ENCODE measurements around the gene PRKN.
A peak's percentile ranks its signal among the peaks of the same experiment; 100 is the strongest.

The PRKN gene

DNA sequence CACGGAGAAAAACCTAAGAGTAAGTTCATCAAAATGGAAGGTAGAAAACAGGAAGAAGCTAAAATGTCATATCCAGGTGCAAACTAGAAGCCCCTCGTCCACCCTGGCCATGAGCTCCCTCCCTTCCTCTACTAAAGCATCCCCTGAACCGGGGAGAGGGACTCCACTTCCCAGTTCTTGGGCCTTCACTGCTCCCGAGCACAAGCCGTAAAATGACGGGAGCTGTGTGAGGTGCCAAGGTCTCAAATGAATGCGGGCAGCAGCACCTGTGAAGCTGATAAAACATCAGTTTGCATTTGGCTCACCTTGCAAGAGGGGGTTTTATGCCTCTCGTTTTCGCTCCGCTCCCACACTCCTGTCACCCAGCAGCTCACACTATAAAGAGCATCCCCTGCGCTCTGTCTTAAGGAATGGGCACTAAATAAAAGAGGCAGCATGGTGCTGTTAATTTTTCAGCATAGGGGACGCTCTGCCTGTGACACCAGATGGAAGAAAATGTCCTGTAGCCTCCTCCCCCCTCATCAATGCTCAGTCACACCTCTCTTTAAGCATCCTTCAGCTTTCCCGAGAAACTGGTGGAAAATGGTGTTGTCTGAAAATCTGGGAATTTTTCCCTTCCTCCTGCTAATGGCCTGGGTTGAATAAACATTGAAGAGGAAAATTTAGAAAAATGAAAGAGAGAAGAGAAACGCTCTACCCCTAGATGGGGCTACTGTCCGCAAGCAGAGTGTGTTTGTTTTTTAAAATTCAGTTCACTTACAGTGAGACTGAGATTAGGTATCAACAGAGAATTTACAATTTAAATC lies 890.7 kb downstream of the PRKN start:
- ChIA-PET CTCF (interaction anchor here (0.5 to 2.0 kb wide), 11 partner anchors 35 to 443 kb away, joined by 3 to 4 read pairs (median 3); no protein-coding TSS in a partner anchor), POLR2A (no interaction called here)
- no peaks in the 10 kb centered on the region for H3K36me3 ChIP-seq (ENCODE audit: control insufficient read depth in 2 of 2, insufficient read depth in 1 of 2, low read length in 2 of 2)
- H3K4me3 ChIP-seq (ENCODE audit: low read depth, low read length), result no peak overlapping the region
- no peak for TF ChIP-seq ZNF311 (tag by site-specific recombination; IDR thresholded peaks at IDR 0.05; ENCODE audit: borderline replicate concordance)
- no peak for TF ChIP-seq ZNF335 (tag by site-specific recombination; conservative IDR thresholded peaks at IDR 0.05)
- 0 out of 2 replicates have a peak, but pooled peaks have one; percentile 21 for TF ChIP-seq IKZF3 (tag by site-specific recombination; IDR thresholded peaks at IDR 0.05)
- TF ChIP-seq ZNF121 (tag by site-specific recombination; IDR thresholded peaks at IDR 0.05), result no peak
- TF ChIP-seq ZIC2 (tag by site-specific recombination; IDR thresholded peaks at IDR 0.05), result no peak
- TF ChIP-seq, protein P1, sequence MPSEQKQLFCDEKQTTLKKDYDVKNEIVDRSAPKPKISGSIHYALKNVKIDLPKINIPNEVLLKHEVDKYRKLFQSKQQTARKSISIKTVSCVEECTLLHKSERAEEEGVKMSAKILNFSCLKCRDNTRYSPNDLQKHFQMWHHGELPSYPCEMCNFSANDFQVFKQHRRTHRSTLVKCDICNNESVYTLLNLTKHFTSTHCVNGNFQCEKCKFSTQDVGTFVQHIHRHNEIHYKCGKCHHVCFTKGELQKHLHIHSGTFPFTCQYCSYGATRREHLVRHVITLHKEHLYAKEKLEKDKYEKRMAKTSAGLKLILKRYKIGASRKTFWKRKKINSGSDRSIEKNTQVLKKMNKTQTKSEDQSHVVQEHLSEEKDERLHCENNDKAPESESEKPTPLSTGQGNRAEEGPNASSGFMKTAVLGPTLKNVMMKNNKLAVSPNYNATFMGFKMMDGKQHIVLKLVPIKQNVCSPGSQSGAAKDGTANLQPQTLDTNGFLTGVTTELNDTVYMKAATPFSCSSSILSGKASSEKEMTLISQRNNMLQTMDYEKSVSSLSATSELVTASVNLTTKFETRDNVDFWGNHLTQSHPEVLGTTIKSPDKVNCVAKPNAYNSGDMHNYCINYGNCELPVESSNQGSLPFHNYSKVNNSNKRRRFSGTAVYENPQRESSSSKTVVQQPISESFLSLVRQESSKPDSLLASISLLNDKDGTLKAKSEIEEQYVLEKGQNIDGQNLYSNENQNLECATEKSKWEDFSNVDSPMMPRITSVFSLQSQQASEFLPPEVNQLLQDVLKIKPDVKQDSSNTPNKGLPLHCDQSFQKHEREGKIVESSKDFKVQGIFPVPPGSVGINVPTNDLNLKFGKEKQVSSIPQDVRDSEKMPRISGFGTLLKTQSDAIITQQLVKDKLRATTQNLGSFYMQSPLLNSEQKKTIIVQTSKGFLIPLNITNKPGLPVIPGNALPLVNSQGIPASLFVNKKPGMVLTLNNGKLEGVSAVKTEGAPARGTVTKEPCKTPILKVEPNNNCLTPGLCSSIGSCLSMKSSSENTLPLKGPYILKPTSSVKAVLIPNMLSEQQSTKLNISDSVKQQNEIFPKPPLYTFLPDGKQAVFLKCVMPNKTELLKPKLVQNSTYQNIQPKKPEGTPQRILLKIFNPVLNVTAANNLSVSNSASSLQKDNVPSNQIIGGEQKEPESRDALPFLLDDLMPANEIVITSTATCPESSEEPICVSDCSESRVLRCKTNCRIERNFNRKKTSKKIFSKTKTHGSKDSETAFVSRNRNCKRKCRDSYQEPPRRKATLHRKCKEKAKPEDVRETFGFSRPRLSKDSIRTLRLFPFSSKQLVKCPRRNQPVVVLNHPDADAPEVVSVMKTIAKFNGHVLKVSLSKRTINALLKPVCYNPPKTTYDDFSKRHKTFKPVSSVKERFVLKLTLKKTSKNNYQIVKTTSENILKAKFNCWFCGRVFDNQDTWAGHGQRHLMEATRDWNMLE (tag by site-specific recombination; conservative IDR thresholded peaks at IDR 0.05; ENCODE audit: low read depth), result no peak
- TF ChIP-seq ZNF654 (tag by site-specific recombination; IDR thresholded peaks at IDR 0.05; ENCODE audit: low read depth), result peak; percentile 53
- TF ChIP-seq ZNF558 (tag by site-specific recombination; IDR thresholded peaks at IDR 0.05), result no peak
- TF ChIP-seq ZNF747 (tag by site-specific recombination; IDR thresholded peaks at IDR 0.05), result no peak
- TF ChIP-seq SETDB1 (IDR thresholded peaks at IDR 0.05; ENCODE audit: insufficient read length, low read length), result no peak
- TF ChIP-seq ZNF561 (tag by site-specific recombination; IDR thresholded peaks at IDR 0.05; ENCODE audit: borderline replicate concordance), result no peak
- TF ChIP-seq ZBTB48 (tag by site-specific recombination; IDR thresholded peaks at IDR 0.05), result no peak
- TF ChIP-seq ZNF16 (tag by site-specific recombination; IDR thresholded peaks at IDR 0.05; ENCODE audit: low read depth), result no peak
- no peak for TF ChIP-seq ZSCAN16 (tag by site-specific recombination; IDR thresholded peaks at IDR 0.05)
- TF ChIP-seq TRIM28 (IDR thresholded peaks at IDR 0.05; ENCODE audit: borderline replicate concordance, low read length), result 0 out of 2 replicates have a peak, but pooled peaks have one; percentile 23
- TF ChIP-seq, protein P2, sequence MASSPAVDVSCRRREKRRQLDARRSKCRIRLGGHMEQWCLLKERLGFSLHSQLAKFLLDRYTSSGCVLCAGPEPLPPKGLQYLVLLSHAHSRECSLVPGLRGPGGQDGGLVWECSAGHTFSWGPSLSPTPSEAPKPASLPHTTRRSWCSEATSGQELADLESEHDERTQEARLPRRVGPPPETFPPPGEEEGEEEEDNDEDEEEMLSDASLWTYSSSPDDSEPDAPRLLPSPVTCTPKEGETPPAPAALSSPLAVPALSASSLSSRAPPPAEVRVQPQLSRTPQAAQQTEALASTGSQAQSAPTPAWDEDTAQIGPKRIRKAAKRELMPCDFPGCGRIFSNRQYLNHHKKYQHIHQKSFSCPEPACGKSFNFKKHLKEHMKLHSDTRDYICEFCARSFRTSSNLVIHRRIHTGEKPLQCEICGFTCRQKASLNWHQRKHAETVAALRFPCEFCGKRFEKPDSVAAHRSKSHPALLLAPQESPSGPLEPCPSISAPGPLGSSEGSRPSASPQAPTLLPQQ (tag by site-specific recombination; IDR thresholded peaks at IDR 0.05), result no peak
- H3K4me1 ChIP-seq (ENCODE audit: control insufficient read depth, insufficient read depth, low read length), result no peaks in the 10 kb centered on the region
- H3K9me3 ChIP-seq (ENCODE audit: control insufficient read depth, insufficient read depth, low read depth, low read length), result no peaks in the 10 kb centered on the region
- no peak overlapping the region for H3K27ac ChIP-seq (ENCODE audit: extremely low read depth, low read depth, low read length)

DNA sequence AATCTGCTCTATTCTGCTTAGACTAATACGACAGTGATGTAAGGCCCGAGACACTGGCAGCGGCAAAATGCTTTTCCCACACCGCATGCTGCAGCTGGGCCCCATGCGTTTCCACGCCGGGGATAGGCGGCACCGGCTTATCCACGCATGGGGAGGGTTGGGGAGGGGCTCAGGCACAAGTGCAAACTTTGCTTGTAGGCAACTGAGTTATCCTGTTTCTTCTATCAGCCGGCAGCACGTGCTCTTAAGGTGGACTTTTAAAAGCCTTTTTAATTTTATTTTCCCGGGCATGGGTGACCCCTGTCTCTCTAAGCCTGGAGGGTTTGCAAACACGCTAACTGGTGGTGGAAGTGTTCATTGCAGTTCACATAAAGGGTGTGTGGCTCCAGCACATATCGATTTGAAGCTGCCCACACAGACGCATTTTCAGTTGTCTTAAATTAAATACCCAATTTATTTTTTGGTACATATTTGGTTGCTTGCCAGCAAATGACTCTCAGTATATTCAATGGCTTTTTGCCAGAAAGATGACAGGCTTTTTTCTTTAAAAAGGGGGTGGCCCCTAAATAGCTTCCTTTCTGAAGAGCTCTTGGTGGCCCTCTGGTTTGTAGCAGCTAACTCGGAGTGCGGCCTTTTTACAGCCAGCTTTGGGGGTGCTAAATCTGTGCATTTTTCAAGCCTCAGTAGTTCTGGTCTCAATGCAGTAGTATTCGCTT lies 891.9 kb downstream of the PRKN start:
- ChIA-PET POLR2A (no interaction called here), CTCF (interaction anchor here (0.6 to 1.4 kb wide), 3 partner anchors 278 to 444 kb away, joined by 3 to 4 read pairs (median 3); no protein-coding TSS in a partner anchor)
- Histone ChIP-seq H3K9me3 (ENCODE audit: control insufficient read depth, insufficient read depth, low read depth, low read length) (no peaks in the 10 kb centered on the region), H3K36me3 (ENCODE audit: control insufficient read depth in 2 of 2, insufficient read depth in 1 of 2, low read length in 2 of 2) (no peaks in the 10 kb centered on the region), H3K4me1 (ENCODE audit: control insufficient read depth, insufficient read depth, low read length) (no peaks in the 10 kb centered on the region), H3K27ac (ENCODE audit: extremely low read depth, low read depth, low read length) (no peak overlapping the region), H3K4me3 (ENCODE audit: low read depth, low read length) (no peak overlapping the region)
- TF ChIP-seq IKZF3 (tag by site-specific recombination; IDR thresholded peaks at IDR 0.05) (no peak), ZNF610 (tag by site-specific recombination; IDR thresholded peaks at IDR 0.05; ENCODE audit: borderline replicate concordance) (no peak), SETDB1 (IDR thresholded peaks at IDR 0.05; ENCODE audit: insufficient read length, low read length) (peak; percentile 41)
